HepG2 (cell line): ENCODE results near the gene SAE1. TPM values are rescaled to one million over a fixed set of nuclear protein-coding genes. Genes with fewer than 3 reads are reported as not detected.
A peak's percentile ranks its signal among the peaks of the same experiment; 100 is the strongest.

ENCODE experiments used
- KLF11 ChIP-seq: IDR thresholded peaks from 2 replicates; pipeline ENCODE4 v1.6.1; 2016; ENCODE audit warnings: missing compliant biosample characterization
- MEIS2 ChIP-seq: sonication (generic); formaldehyde crosslinking; IDR thresholded peaks from 2 replicates; pipeline ENCODE4 v1.9.0; 2021; ENCODE audit warnings: mild to moderate bottlenecking, missing genetic modification reagents
- NFE2L2 ChIP-seq: fragments of 150-350 bp; IDR thresholded peaks from 2 replicates; pipeline ENCODE4 v1.6.1; 2014; ENCODE audit warnings: low read length
- SALL2 ChIP-seq: sonication (generic); formaldehyde crosslinking; IDR thresholded peaks from 2 replicates; pipeline ENCODE4 v1.8.1; 2023; ENCODE audit warnings: mild to moderate bottlenecking, missing genetic modification reagents, inconsistent platforms
- SRY ChIP-seq: sonication (generic); formaldehyde crosslinking; IDR thresholded peaks from 2 replicates; pipeline ENCODE4 v1.8.0; 2022; ENCODE audit warnings: mild to moderate bottlenecking, missing genetic modification reagents
- ZBTB21 ChIP-seq: sonication (generic); formaldehyde crosslinking; IDR thresholded peaks from 2 replicates; pipeline ENCODE4 v1.4.0; 2020; ENCODE audit warnings: missing genetic modification reagents
- ZNF605 ChIP-seq: sonication (generic); formaldehyde crosslinking; IDR thresholded peaks from 2 replicates; pipeline ENCODE4 v1.8.0; 2022; ENCODE audit warnings: mild to moderate bottlenecking, missing genetic modification reagents
- ZNF709 ChIP-seq: sonication (generic); formaldehyde crosslinking; IDR thresholded peaks from 2 replicates; pipeline ENCODE4 v1.5.0; 2020; ENCODE audit warnings: mild to moderate bottlenecking, missing genetic modification reagents
- polyA plus RNA-seq, 8 experiments: library from polyadenylated mRNA; depleted of rRNA in 3 of 8; stranded (reverse) in 7 of 8; unstranded in 1 of 8; fragments of >200 nt; fragmentation: Illumina TruSeq in 4 of 8; extraction: Trizol in 4 of 8; gene quantifications; 2 replicates each; pipeline versions ENCODE4 v1.2.1 to v1.2.3, GENCODE V29; 2011 to 2016; ENCODE audit warnings: low read depth in 4 of 8, missing spikeins in 1 of 8, mixed read lengths in 1 of 8; ENCODE audit not compliant: insufficient read depth in 1 of 8
- total RNA-seq, 5 experiments: library from RNA; depleted of rRNA; stranded (reverse); fragments of >200 nt; fragmentation: Illumina TruSeq; extraction: Trizol; gene quantifications; 2 replicates each; pipeline ENCODE4 v1.2.3, GENCODE V29; 2016; ENCODE audit warnings: low read depth in 1 of 5
- TF ChIP-seq, protein P1 (sequence below), 2 experiments: sonication (generic) in 1 of 2; formaldehyde crosslinking in 1 of 2; IDR thresholded peaks; 2 replicates each; pipeline versions ENCODE4 v1.6.1 to v1.9.0; 2014 to 2022; ENCODE audit warnings: antibody characterized with exemption in 1 of 2, borderline replicate concordance in 1 of 2, inconsistent platforms in 1 of 2, low read depth in 1 of 2, missing genetic modification reagents in 1 of 2
- TF ChIP-seq, protein P2 (sequence below): sonication (generic); formaldehyde crosslinking; IDR thresholded peaks from 2 replicates; pipeline ENCODE4 v1.8.0; 2022; ENCODE audit warnings: missing genetic modification reagents, low read depth, mild to moderate bottlenecking, borderline replicate concordance
- TF ChIP-seq, protein P3 (sequence below): sonication (generic); formaldehyde crosslinking; IDR thresholded peaks from 2 replicates; pipeline ENCODE4 v1.8.1; 2023; ENCODE audit warnings: mild to moderate bottlenecking, inconsistent platforms, moderate library complexity, missing genetic modification reagents, borderline replicate concordance
- TF ChIP-seq, protein P4 (sequence below): sonication (generic); formaldehyde crosslinking; IDR thresholded peaks from 2 replicates; pipeline ENCODE4 v1.4.0; 2020; ENCODE audit warnings: missing genetic modification reagents; ENCODE audit errors: not compliant biosample characterization
- TF ChIP-seq, protein P5 (sequence below), 2 experiments: sonication (generic) in 1 of 2; formaldehyde crosslinking in 1 of 2; IDR thresholded peaks; 2 replicates each; pipeline versions ENCODE4 v1.4.0 to v1.6.1; 2018 to 2020; ENCODE audit warnings: missing genetic modification reagents in 2 of 2, borderline replicate concordance in 1 of 2, low read depth in 1 of 2, mild to moderate bottlenecking in 1 of 2, missing biosample characterization in 1 of 2
- TF ChIP-seq, protein P6 (sequence below): IDR thresholded peaks from 2 replicates; pipeline ENCODE4 v1.6.1; 2016; ENCODE audit warnings: low read depth, borderline replicate concordance
- TF ChIP-seq, protein P7 (sequence below): sonication (generic); formaldehyde crosslinking; IDR thresholded peaks from 2 replicates; pipeline ENCODE4 v1.4.0; 2020; ENCODE audit warnings: mild to moderate bottlenecking, low read depth, missing genetic modification reagents

The SAE1 gene
- total and polyA plus RNA-seq, 2 of the 13 experiments (the other 11 are each of a cell fraction or from before 2014, with no cell fraction given) = 87.6 to 197 TPM

DNA sequence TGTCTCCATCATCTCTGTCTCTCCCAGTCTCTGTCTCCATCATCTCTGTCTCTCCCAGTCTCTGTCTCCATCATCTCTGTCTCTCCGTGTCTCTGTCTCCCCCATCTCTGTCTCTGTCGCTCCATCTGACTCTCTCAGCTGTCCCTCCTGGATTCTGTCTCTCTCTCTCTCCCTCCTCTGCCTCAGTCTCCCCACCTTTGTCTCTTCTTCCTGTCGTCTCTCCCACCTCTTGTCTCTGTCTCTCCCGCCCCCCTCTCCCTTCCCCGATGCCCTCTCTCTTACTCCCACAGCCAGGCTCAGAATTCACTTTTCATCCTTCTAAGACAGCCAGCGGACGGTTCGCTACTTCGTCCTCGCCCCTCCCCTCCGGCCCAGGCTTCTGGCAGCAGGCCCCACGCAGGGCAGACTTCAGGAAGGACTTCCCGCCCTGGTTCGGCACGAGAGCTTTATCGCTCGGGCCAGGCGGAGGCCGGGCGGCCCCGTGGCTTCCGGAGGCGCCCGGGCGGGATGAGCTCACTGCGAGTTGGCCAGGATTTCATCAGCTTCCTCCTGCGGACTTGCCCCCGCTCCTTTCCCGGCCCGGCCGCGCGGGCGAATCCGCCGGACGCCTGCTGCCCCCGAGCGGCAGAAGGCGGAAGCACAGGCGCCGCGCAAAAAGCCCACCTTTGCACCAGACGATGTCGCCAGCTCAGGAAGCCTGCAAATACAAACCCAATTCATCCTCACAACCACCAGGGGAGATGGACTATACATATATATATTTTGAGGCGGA, 113.3 kb downstream of the SAE1 start (continued):
- TF ChIP-seq, protein P1, sequence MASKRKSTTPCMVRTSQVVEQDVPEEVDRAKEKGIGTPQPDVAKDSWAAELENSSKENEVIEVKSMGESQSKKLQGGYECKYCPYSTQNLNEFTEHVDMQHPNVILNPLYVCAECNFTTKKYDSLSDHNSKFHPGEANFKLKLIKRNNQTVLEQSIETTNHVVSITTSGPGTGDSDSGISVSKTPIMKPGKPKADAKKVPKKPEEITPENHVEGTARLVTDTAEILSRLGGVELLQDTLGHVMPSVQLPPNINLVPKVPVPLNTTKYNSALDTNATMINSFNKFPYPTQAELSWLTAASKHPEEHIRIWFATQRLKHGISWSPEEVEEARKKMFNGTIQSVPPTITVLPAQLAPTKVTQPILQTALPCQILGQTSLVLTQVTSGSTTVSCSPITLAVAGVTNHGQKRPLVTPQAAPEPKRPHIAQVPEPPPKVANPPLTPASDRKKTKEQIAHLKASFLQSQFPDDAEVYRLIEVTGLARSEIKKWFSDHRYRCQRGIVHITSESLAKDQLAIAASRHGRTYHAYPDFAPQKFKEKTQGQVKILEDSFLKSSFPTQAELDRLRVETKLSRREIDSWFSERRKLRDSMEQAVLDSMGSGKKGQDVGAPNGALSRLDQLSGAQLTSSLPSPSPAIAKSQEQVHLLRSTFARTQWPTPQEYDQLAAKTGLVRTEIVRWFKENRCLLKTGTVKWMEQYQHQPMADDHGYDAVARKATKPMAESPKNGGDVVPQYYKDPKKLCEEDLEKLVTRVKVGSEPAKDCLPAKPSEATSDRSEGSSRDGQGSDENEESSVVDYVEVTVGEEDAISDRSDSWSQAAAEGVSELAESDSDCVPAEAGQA (IDR thresholded peaks at IDR 0.05; ENCODE audit: low read depth) = no peak
- TF ChIP-seq, protein P1 (CRISPR knock-in tag; IDR thresholded peaks at IDR 0.05; ENCODE audit: borderline replicate concordance) = no peak
- TF ChIP-seq, protein P2, sequence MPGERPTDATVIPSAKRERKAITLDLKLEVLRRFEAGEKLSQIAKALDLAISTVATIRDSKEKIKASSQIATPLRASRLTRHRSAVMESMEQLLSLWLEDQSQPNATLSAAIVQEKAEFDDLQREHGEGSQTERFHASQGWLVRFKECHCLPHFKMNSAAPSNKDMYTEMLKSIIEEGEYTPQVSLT (CRISPR knock-in tag) = 0 out of 2 replicates have a peak, but pooled peaks have one; percentile 61
- TF ChIP-seq MEIS2 (CRISPR knock-in tag) = peak; percentile 52; the same call in 1 of the 2 replicates
- TF ChIP-seq, protein P3, sequence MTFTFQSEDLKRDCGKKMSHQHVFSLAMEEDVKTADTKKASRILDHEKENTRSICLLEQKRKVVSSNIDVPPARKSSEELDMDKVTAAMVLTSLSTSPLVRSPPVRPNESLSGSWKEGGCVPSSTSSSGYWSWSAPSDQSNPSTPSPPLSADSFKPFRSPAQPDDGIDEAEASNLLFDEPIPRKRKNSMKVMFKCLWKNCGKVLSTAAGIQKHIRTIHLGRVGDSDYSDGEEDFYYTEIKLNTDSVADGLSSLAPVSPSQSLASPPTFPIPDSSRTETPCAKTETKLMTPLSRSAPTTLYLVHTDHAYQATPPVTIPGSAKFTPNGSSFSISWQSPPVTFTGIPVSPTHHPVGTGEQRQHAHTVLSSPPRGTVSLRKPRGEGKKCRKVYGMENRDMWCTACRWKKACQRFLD (CRISPR knock-in tag) = 0 out of 2 replicates have a peak, but pooled peaks have one; percentile 24
- TF ChIP-seq, protein P4, sequence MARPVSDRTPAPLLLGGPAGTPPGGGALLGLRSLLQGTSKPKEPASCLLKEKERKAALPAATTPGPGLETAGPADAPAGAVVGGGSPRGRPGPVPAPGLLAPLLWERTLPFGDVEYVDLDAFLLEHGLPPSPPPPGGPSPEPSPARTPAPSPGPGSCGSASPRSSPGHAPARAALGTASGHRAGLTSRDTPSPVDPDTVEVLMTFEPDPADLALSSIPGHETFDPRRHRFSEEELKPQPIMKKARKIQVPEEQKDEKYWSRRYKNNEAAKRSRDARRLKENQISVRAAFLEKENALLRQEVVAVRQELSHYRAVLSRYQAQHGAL (CRISPR knock-in tag) = peak; percentile 62
- TF ChIP-seq ZNF605 (CRISPR knock-in tag) = peak; percentile 96
- peak; percentile 94 for TF ChIP-seq SALL2
- TF ChIP-seq, protein P5, sequence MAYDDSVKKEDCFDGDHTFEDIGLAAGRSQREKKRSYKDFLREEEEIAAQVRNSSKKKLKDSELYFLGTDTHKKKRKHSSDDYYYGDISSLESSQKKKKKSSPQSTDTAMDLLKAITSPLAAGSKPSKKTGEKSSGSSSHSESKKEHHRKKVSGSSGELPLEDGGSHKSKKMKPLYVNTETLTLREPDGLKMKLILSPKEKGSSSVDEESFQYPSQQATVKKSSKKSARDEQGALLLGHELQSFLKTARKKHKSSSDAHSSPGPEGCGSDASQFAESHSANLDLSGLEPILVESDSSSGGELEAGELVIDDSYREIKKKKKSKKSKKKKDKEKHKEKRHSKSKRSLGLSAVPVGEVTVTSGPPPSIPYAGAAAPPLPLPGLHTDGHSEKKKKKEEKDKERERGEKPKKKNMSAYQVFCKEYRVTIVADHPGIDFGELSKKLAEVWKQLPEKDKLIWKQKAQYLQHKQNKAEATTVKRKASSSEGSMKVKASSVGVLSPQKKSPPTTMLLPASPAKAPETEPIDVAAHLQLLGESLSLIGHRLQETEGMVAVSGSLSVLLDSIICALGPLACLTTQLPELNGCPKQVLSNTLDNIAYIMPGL (CRISPR knock-in tag; IDR thresholded peaks at IDR 0.05; ENCODE audit: borderline replicate concordance in 1 of 2, low read depth in 1 of 2) = peak; percentile 91; a peak in 3 of 4 replicates
- no peak for TF ChIP-seq NFE2L2
- TF ChIP-seq ZNF709 (CRISPR knock-in tag) = peak; percentile 74
- TF ChIP-seq, protein P6, sequence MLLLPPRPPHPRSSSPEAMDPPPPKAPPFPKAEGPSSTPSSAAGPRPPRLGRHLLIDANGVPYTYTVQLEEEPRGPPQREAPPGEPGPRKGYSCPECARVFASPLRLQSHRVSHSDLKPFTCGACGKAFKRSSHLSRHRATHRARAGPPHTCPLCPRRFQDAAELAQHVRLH (CRISPR knock-in tag) = peak; percentile 82; the same call in 1 of the 2 replicates
- TF ChIP-seq KLF11 (CRISPR knock-in tag) = peak; percentile 78
- peak; percentile 89; the same call in 1 of the 2 replicates for TF ChIP-seq SRY (CRISPR knock-in tag)
- no peak for TF ChIP-seq ZBTB21 (CRISPR knock-in tag)
- TF ChIP-seq, protein P7, sequence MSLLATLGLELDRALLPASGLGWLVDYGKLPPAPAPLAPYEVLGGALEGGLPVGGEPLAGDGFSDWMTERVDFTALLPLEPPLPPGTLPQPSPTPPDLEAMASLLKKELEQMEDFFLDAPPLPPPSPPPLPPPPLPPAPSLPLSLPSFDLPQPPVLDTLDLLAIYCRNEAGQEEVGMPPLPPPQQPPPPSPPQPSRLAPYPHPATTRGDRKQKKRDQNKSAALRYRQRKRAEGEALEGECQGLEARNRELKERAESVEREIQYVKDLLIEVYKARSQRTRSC (CRISPR knock-in tag) = 0 out of 2 replicates have a peak, but pooled peaks have one; percentile 34
